ENCODE measurements around the gene PTTG1. TPM values are rescaled to one million over a fixed set of nuclear protein-coding genes. Genes with fewer than 3 reads are reported as not detected.
A peak's percentile ranks its signal among the peaks of the same experiment; 100 is the strongest.

Gene PTTG1
- polyA plus RNA-seq, 1 donor (not counting 4 experiments of a cell fraction or from before 2014, with no cell fraction given): 112 TPM

DNA sequence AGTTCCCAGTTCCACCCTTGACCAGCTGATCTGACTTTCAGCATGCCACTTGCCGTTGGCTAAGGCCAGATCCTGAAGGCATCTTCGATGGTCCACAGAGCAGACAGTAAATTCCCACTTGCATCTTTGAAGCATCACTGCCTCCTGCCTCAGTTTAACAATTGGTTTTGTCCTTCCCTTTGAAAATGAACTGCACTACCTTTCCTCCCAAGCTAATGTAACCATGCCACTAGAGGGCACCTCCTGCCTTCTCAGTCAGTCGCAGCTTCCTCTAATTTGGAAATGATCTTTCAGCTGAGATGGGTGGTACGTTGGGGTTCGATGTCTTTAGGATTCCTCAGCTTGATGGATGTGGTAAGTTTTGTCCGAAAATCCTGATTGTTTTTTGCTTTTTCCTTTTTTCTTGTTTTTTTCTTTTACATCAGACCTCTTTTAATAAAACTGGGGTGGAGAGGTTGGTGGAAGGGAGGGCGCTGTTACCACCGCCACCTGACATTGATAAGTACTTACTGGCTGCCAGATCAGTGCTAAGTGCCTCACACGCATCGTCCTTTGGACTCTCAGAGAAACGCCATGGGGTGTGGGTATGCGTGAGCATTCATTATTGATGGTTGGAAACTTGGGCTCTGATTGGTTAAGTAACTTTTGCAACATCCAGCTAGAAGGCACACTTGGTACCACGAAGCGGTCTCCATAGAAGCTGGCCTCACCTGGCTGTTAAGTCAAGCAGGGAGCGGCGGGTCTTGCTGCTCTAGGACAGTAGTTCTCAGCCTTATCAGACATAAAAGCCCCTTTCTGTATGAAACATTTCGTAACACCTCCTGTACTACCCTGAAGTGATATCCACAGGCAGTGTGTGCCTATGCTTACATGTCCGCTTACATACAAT, 16.9 kb downstream of the PTTG1 start:
- dilution Hi-C loops (cut with MboI; ENCODE audit: extremely low pct_ligation_motif_present, low sequenced_read_pairs): no loop called here
- peak; percentile 90 for FAIRE-seq
- H3K4me2 ChIP-seq (ENCODE audit: control insufficient read depth, extremely low read depth, insufficient read depth, low read depth, low read length): peak overlapping the region; percentile 96
- H2AFZ ChIP-seq (ENCODE audit: control insufficient read depth, low read length): peak overlapping the region; percentile 90
- no peak for DNase-seq (ENCODE audit: low read depth, low spot score)
- TF ChIP-seq, protein P1, sequence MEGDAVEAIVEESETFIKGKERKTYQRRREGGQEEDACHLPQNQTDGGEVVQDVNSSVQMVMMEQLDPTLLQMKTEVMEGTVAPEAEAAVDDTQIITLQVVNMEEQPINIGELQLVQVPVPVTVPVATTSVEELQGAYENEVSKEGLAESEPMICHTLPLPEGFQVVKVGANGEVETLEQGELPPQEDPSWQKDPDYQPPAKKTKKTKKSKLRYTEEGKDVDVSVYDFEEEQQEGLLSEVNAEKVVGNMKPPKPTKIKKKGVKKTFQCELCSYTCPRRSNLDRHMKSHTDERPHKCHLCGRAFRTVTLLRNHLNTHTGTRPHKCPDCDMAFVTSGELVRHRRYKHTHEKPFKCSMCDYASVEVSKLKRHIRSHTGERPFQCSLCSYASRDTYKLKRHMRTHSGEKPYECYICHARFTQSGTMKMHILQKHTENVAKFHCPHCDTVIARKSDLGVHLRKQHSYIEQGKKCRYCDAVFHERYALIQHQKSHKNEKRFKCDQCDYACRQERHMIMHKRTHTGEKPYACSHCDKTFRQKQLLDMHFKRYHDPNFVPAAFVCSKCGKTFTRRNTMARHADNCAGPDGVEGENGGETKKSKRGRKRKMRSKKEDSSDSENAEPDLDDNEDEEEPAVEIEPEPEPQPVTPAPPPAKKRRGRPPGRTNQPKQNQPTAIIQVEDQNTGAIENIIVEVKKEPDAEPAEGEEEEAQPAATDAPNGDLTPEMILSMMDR (optimal IDR thresholded peaks at IDR 0.05 in 1 of 3, IDR thresholded peaks at IDR 0.05 in 1 of 3, conservative IDR thresholded peaks at IDR 0.05 in 1 of 3; ENCODE audit: extremely low read depth in 1 of 3, insufficient read depth in 2 of 3, low read length in 3 of 3): peak; percentile 80 to 91 (median 90)
- peak; percentile 29 for TF ChIP-seq EZH2 (IDR thresholded peaks at IDR 0.05; ENCODE audit: low read length)
- H3K9me1 ChIP-seq (ENCODE audit: control insufficient read depth, extremely low read depth, insufficient read depth, low read length): no peaks in the 10 kb centered on the region
- no peak overlapping the region for H3K27ac ChIP-seq (ENCODE audit: control insufficient read depth, insufficient read depth, low read length)
- no peaks in the 10 kb centered on the region for H3K36me3 ChIP-seq (ENCODE audit: control insufficient read depth in 2 of 2, extremely low read depth in 1 of 2, insufficient read depth in 2 of 2, low read length in 2 of 2)
- no peaks in the 10 kb centered on the region for H4K20me1 ChIP-seq (ENCODE audit: control insufficient read depth, extremely low read depth, insufficient read depth, low read length)
- no peaks in the 10 kb centered on the region for H3K27me3 ChIP-seq (ENCODE audit: control insufficient read depth, extremely low read depth, insufficient read depth, low read length)
- peak overlapping the region; percentile 67 for H3K9ac ChIP-seq (ENCODE audit: control insufficient read depth, extremely low read depth, insufficient read depth, low read length)
- no peaks in the 10 kb centered on the region for H3K9me3 ChIP-seq (ENCODE audit: control insufficient read depth, low read depth, low read length)
- H3K4me1 ChIP-seq (ENCODE audit: control insufficient read depth, extremely low read depth, insufficient read depth, low read length): peaks cover 16% of the 10 kb centered on the region
- H3K79me2 ChIP-seq (ENCODE audit: control insufficient read depth, insufficient read depth, low read length): no peaks in the 10 kb centered on the region
- H3K4me3 ChIP-seq (ENCODE audit: control insufficient read depth in 2 of 3, extremely low read depth in 1 of 3, insufficient read depth in 2 of 3, low read depth in 1 of 3, low read length in 3 of 3): peak overlapping the region in 2 of 3 experiments; percentile 59 to 68

DNA sequence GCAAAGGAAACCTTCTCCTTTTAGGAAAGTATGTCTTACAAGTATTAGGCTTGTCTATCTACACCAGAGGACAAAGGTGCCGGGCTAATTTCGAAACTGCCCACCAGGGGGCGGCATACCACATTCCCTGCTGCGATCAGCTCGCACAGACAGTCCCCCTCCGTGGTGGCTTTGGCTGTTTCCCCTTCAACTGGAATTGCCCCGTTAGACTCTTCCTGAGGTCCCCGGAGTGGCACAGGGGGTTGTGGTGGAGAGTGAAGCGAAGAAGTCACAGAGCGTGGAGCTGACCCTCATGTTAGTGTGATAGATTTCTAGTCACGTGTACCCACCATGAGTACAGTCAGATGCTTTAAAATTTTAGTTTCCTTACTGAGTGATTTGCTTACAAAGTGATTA, 17.5 kb downstream of the PTTG1 start:
- no peaks in the 10 kb centered on the region for H3K36me3 ChIP-seq (ENCODE audit: control insufficient read depth in 2 of 2, extremely low read depth in 1 of 2, insufficient read depth in 2 of 2, low read length in 2 of 2)
- TF ChIP-seq, protein P1 (optimal IDR thresholded peaks at IDR 0.05 in 1 of 3, IDR thresholded peaks at IDR 0.05 in 1 of 3, conservative IDR thresholded peaks at IDR 0.05 in 1 of 3; ENCODE audit: extremely low read depth in 1 of 3, insufficient read depth in 2 of 3, low read length in 3 of 3): peak; percentile 90 to 95 (median 94)
- TF ChIP-seq EZH2 (IDR thresholded peaks at IDR 0.05; ENCODE audit: low read length): no peak
- peak overlapping the region; percentile 67 for H3K9ac ChIP-seq (ENCODE audit: control insufficient read depth, extremely low read depth, insufficient read depth, low read length)
- no peaks in the 10 kb centered on the region for H4K20me1 ChIP-seq (ENCODE audit: control insufficient read depth, extremely low read depth, insufficient read depth, low read length)
- H3K27ac ChIP-seq (ENCODE audit: control insufficient read depth, insufficient read depth, low read length): no peak overlapping the region
- H3K79me2 ChIP-seq (ENCODE audit: control insufficient read depth, insufficient read depth, low read length): no peaks in the 10 kb centered on the region
- H3K4me3 ChIP-seq (ENCODE audit: control insufficient read depth in 2 of 3, extremely low read depth in 1 of 3, insufficient read depth in 2 of 3, low read depth in 1 of 3, low read length in 3 of 3): peak overlapping the region; percentile 26 to 68 (median 59)
- no peaks in the 10 kb centered on the region for H3K27me3 ChIP-seq (ENCODE audit: control insufficient read depth, extremely low read depth, insufficient read depth, low read length)
- H3K9me1 ChIP-seq (ENCODE audit: control insufficient read depth, extremely low read depth, insufficient read depth, low read length): no peaks in the 10 kb centered on the region
- H3K4me1 ChIP-seq (ENCODE audit: control insufficient read depth, extremely low read depth, insufficient read depth, low read length): peaks cover 9% of the 10 kb centered on the region
- H3K4me2 ChIP-seq (ENCODE audit: control insufficient read depth, extremely low read depth, insufficient read depth, low read depth, low read length): peak overlapping the region; percentile 96
- dilution Hi-C loops (cut with MboI; ENCODE audit: extremely low pct_ligation_motif_present, low sequenced_read_pairs): no loop called here
- no peaks in the 10 kb centered on the region for H3K9me3 ChIP-seq (ENCODE audit: control insufficient read depth, low read depth, low read length)
- H2AFZ ChIP-seq (ENCODE audit: control insufficient read depth, low read length): peak overlapping the region; percentile 96
- DNase-seq (ENCODE audit: low read depth, low spot score) (no peak), FAIRE-seq (peak; percentile 86)
